Stimulated activated naive CD4-positive, alpha-beta T cell treated with Interleukin-2 at 50 U/mL for 16 hours (primary cell): Measurements from ENCODE around the gene ITPR1.

Experiments
- DNase-seq: peaks from one replicate; lab custom pipeline; 2025; lab: John Stamatoyannopoulos, UW

ITPR1 gene

DNA sequence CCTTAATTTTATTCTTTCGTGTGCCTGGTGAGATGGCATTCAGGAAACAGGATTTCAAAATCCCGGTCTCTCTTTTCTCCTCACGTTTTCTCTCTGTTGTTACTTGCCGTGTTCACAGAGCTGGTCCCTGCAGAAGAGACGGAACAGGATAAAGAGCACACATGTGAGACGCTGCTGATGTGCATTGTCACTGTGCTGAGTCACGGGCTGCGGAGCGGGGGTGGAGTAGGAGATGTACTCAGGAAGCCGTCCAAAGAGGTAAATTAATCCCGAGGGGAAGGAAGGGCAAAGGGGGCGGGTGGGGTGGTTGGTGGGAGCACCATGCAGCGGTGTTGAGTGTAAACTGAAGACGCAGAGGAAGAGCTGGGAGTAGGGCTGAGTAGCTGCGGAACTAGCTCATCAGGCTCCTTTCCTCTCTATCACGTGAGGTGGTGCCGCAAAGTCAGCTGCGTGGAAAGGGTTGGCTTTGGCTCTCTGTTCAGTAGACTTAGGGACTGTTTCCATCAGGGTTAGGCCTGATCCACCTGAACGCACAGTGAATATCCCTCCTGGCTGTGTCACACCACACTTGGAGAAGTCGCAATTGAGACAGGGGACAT, 321.3 kb downstream of the ITPR1 start:
- DNase-seq = no peak

- DNase-seq = no peak
Observed at GRCh38 chr3:4814904-4815574, 321.9 kb downstream of the ITPR1 start.

- no peak for DNase-seq
Observed at GRCh38 chr3:4816306-4816705, 323.2 kb downstream of the ITPR1 start.

DNA sequence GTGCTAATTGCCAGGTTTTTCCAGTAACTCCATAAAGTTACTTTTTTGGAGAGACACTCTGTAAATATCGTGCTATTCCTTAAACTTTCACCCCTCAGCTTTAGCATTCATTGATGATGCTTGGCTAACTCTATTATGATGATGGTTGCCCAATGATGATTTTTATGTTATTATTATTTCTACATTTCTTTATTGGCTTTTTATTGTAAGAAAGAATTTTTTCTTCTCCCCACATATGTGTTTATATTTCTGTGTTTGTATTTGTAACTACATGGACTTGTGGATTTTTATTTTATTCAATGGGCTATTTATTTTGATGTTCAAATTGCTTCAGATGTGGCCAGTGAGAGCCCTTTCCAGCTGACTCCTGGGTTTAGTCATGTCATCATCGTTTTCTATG, 323.6 kb downstream of the ITPR1 start:
- no peak for DNase-seq

- no peak for DNase-seq
Observed at GRCh38 chr3:4817128-4817527, 324.0 kb downstream of the ITPR1 start.

DNA sequence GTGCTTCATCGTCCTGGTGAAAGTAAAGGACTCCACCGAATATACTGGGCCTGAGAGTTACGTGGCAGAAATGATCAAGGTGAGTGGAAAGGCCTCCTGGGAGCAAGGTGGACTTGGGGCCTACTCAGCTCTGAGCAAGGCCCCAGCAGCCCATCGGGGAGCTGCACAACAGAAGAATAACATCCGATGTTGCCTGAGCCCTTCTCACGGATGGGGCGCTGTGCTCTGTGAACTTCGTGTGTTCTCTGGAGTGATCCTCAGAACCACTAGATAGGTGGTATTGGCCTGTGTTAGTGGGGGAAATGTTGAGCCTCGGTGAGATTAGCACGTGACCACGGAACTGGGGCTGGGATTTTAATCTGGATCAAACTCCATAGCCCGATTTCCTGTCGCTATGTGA, 325.0 kb downstream of the ITPR1 start:
- no peak for DNase-seq

DNA sequence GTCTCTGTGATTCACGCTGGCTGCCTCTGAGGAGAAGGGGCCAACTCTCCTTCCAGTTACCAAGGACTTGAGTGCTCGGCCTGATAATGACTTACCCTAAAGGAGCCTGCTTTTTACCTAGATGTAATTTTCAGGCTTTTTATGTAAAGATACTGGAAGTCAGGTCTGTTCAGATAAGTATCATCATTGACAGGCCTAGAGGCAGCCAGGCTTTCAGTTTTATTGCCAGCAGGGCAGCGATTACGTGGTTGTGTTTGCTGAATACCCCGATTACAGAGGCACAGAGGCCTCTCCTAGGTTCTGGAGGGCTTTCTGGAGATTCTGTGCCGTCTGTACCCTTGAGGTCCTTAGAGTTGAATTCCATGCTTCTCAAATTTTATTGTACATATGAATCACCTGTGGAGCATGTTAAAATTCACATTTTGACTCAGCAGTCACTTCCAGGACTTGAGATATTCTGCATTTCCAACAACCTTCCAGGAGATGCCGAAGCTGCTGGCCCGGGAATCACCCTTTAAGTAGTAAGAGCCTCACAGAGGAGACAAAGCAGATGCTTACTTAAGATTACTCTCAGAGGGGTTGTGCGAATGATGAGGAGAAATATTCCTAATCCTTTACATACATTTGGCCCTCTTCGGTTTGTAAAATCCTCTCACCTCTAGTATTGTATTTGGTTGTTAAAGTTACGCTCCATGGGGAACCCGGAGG, 326.0 kb downstream of the ITPR1 start:
- no peak for DNase-seq

GRCh38 chr3:4819746-4820145, 326.6 kb downstream of the ITPR1 start:
- DNase-seq = no peak

DNA sequence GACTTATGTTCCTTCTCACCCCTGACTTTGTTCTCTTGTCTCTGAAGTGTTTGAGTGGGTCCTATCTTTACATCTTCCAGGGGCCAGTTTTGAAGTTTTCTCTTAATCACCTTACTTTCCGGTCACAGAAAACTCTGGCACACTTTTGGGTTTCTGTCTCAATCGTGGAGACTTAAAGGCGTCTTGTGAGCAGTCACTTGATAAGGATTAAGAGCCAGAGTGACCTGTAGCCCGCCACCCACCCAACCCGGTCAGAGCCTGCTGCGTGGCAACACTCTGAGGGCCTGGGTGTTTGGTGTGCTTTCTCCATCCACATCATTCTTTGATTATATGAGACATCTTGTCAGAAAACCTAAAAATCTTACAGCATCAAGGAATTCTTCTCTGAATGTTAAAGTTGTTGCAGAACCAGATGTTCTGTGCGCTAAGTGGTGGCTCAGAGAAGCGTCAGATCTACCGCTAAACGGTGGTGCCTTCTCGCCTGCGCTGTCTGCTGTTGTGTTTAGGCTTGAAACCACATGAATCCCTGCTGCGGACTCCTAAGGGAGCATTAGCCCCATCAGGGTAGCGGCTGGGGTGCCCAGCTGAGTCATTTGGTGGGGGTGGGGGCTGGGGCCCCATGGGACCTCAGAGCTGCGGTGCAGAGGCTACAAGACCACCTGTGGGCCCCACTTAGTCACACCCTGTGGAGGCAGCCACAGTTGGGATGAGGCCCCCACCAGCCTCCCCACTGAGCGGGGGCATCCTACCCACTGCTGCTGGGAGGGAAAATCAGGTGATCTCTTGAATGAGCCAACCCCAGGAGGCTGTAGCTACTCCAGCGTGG, 327.4 kb downstream of the ITPR1 start:
- peak; percentile 19 for DNase-seq

GRCh38 chr3:4821338-4821737, 328.2 kb downstream of the ITPR1 start:
- DNase-seq = peak; percentile 11

GRCh38 chr3:4821975-4822374, 328.8 kb downstream of the ITPR1 start:
- DNase-seq = peak; percentile 73

DNA sequence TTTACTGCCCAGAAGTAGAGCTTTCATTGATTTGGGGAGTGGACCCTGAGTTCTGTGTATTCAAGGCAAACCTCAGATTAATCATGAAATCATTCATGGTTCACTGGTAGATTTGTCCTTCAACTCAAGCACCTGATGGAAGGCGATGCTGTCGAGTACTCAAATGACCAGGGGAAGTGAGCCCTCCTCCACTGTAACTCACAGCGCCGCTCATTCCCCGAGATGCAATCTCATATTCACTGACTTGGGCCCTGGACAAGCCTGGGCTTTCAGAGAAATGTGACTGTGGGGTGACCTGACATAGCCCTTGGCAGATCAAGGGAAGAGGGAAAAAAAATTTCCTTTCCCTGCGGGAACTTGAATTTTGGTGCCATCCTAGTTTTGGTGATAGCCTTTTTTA, 329.4 kb downstream of the ITPR1 start:
- no peak for DNase-seq

DNA sequence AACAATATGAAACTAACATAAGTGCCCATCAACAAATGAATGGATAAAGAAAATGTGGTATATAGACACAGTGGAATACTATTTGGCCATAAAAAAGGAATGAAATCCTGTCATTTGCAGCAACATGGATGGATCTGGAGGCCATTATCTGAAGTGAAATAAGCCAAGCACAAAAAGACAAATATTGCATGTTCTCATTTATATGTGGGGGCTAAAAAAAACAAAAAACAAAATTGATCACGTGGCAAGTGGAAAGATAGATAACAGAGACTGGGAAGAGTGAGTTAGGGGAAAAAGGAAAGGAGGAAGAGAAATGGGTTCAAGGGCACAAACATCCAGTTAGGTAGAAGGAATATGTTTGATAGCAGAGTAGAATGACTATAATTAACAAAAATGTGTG, 330.2 kb downstream of the ITPR1 start:
- DNase-seq = no peak

DNA sequence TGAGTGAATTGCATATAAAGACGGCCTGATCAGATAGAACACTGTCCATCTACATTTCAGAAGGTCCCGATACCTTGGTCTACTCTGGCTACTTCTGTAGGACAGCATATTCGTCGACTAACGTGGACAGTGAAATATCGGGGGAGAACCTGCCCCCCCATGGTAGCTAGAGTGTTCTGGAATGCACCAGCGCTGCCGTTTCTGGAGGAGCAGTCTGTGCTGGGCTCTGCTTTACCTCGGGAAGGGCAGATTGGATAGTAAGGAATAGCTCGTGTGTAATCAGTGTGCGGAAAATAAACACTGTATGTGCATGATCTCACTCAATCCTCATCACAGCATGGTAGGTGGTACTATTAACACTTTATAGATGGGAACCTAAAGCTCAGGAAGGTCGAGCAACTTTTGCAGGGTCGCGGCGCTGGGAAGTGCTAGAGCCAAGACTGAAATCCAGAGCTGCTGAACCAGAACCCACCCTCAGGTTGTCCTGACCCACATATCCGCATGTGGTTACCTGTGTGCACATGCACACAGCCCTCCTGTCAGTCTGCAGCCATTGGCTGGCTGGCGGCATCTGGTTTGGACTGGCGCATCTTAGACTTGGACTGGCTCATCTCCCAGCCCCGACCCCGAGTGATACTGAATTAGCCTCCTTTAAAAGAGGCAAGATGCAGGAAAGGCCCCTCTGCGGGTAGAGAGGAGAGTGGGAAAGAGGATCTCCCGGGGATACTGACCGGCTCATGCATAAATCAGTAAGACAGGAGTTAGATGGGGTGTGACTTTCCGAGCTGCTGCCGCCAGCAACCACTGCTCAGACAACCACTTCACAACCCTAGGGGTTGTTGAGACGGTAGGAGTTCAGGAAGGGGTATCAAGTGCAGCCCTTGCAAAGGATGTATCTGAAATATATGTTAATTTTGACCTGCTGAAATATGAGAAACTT, 331.1 kb downstream of the ITPR1 start:
- no peak for DNase-seq

DNA sequence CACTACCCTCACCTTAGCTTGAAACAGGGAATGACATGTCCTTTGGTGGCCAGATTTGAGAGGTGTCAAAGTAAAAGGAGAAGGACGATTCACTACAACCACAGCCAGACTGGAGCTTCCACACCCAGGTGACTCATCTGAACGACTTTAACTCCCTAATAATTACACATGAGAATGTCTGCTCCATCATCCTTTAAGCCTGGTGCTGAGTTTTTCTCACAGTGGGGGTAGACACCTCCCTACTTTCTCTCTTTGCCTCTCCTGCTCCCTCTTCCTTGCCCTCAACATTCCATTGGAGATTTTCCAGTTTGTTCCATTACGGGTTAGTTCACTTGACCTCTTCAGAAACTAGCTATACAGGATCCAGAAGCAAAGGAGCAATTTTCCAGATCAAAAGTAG, 331.8 kb downstream of the ITPR1 start:
- no peak for DNase-seq

GRCh38 chr3:4825436-4826236, 332.5 kb downstream of the ITPR1 start:
- DNase-seq = no peak

DNA sequence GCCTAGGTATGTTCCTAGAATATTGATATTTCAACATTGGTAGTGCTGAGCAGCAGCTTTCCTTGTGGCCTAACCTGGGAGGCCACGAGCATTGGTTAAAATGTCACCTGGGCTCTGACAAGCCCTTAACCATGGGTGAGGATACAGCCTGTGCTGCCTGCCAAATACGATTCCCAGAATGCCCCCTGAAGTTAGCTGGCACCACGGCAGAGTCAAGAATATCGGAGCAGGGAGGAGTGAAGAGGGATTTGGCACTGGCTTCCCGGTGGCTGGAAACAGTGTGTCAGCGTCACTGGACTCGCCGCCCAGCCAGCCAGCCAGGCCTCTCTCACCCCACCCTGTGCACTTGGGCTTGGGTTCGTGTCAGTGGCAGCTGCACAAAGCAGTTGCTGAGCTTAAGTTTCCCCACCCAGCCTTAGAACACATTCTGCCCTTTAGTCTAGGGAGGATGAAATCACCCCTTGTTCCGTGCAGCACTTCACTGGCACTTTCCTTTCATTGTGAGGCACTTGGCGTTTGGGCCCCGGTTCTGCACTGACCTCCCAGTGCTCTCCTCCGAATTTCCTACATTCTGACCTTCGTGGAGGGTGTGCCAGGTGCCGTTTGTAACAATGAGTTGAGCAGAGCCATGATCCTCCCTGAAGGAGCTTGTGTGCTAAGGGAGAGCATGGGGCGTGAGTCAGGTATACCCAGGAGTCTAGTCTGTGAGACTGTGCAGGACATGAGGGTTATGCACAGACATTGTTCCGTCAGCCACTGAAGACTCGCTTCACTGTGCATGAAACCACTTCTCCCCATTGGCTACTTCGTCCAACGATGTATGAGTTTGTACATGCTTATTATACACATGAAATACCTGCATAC, 333.3 kb downstream of the ITPR1 start:
- no peak for DNase-seq

- no peak for DNase-seq
Observed at GRCh38 chr3:4827767-4828166, 334.6 kb downstream of the ITPR1 start.

DNA sequence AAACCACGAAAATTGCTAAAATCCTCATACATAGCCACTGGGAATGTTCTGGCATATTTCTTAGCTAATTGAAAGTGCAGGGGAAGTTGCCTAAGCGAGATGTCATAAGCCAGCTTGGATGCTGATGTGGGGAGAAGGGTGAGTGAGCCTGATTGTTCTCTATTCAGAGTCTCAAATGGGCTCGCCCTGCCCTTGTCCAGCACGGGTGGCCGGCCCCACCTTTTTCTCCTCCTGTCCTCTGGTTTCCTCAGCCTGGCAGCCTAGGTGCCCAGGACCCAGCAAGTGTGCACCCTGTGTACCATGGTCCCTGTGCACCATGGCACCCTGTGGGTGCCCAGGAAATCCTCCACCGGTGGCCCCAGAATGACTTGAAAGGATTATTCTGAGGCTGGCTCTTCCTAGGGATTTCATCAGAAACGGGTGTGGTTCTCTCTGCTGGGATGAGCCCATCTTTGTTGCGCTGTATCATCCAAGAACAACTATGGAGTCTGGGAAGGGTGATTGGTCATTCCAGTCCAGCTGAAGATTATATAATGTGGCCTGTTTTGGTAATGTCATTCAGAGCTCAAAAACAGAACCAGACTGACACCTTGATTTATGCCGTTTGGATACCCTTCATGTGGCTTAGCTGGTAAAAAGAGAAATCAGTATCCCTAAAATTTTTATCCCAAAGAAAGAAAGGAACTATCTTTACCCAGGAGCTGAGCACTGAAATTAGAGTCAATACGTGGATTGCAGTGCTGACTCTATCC, 335.3 kb downstream of the ITPR1 start:
- no peak for DNase-seq
